A673 (cell line): ENCODE data around the gene JAML.

ENCODE experiments used
- EZH2 ChIP-seq: fragments of 200-600 bp; sonication (generic); IDR thresholded peaks from 2 replicates; pipeline ENCODE4 v1.6.1; 2017; ENCODE audit warnings: borderline replicate concordance, low read depth, mild to moderate bottlenecking, mixed read lengths, antibody characterized with exemption, low read length; ENCODE audit not compliant: poor library complexity, severe bottlenecking
- TF ChIP-seq, protein P1 (sequence below): fragments of 300-800, 200-600 bp; sonication (generic); conservative IDR thresholded peaks from 2 replicates; pipeline ENCODE4 v1.5.1; 2017; ENCODE audit warnings: low read depth, mild to moderate bottlenecking, antibody characterized with exemption, low read length, moderate library complexity, mixed read lengths

GRCh38 chr11:118238929-118239328 lies 14.1 kb upstream of the JAML start:
- TF ChIP-seq, protein P1, sequence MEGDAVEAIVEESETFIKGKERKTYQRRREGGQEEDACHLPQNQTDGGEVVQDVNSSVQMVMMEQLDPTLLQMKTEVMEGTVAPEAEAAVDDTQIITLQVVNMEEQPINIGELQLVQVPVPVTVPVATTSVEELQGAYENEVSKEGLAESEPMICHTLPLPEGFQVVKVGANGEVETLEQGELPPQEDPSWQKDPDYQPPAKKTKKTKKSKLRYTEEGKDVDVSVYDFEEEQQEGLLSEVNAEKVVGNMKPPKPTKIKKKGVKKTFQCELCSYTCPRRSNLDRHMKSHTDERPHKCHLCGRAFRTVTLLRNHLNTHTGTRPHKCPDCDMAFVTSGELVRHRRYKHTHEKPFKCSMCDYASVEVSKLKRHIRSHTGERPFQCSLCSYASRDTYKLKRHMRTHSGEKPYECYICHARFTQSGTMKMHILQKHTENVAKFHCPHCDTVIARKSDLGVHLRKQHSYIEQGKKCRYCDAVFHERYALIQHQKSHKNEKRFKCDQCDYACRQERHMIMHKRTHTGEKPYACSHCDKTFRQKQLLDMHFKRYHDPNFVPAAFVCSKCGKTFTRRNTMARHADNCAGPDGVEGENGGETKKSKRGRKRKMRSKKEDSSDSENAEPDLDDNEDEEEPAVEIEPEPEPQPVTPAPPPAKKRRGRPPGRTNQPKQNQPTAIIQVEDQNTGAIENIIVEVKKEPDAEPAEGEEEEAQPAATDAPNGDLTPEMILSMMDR: no peak
- no peak for TF ChIP-seq EZH2
